ENCODE results near the gene FABP3.
"Not testable (repeated sequence)": the region's sequence is repeated elsewhere in the genome, so short reads cannot be mapped to it uniquely, and the experiment has no call there.

The FABP3 gene

GRCh38 chr1:31397360-31398095 lies 24.7 kb upstream of the FABP3 start:
- DNase-seq, result no peak

GRCh38 chr1:31396633-31397351 lies 23.9 kb upstream of the FABP3 start:
- no peak for DNase-seq

GRCh38 chr1:31394584-31395193 lies 21.8 kb upstream of the FABP3 start:
- DNase-seq, result peak; percentile 87 to 89

GRCh38 chr1:31393463-31393862 lies 20.6 kb upstream of the FABP3 start:
- no peak for DNase-seq

- DNase-seq, result no peak
Measured at GRCh38 chr1:31390071-31390470, 17.2 kb upstream of the FABP3 start.

GRCh38 chr1:31389616-31390015 lies 16.7 kb upstream of the FABP3 start:
- no peak for DNase-seq

GRCh38 chr1:31387612-31388011 lies 14.7 kb upstream of the FABP3 start:
- no peak for DNase-seq

GRCh38 chr1:31386576-31387243 lies 13.8 kb upstream of the FABP3 start:
- DNase-seq, result not testable (repeated sequence)

- DNase-seq, result no peak
Measured at GRCh38 chr1:31383967-31384366, 11.1 kb upstream of the FABP3 start.

- DNase-seq, result no peak
Measured at GRCh38 chr1:31382379-31382989, 9.6 kb upstream of the FABP3 start.

- DNase-seq, result no peak
Measured at GRCh38 chr1:31381394-31382294, 8.8 kb upstream of the FABP3 start.

- no peak for DNase-seq
Measured at GRCh38 chr1:31380181-31380580, 7.3 kb upstream of the FABP3 start.

- no peak for DNase-seq
Measured at GRCh38 chr1:31378001-31378400, 5.1 kb upstream of the FABP3 start.

GRCh38 chr1:31377364-31377863 lies 4.5 kb upstream of the FABP3 start:
- no peak for DNase-seq

- no peak for DNase-seq
Measured at GRCh38 chr1:31376375-31377134, 3.7 kb upstream of the FABP3 start.

- DNase-seq, result no peak
Measured at GRCh38 chr1:31374511-31375196, 1.8 kb upstream of the FABP3 start.

GRCh38 chr1:31373897-31374486 lies 1.1 kb upstream of the FABP3 start:
- no peak for DNase-seq

- DNase-seq, result no peak
Measured at GRCh38 chr1:31372751-31373055, 173 bp downstream of the FABP3 start.

- DNase-seq, result no peak
Measured at GRCh38 chr1:31372051-31372450, 825 bp downstream of the FABP3 start.

All from stimulated activated CD4-positive, alpha-beta T cell treated with anti-CD3 and anti-CD28 coated beads, Interleukin-2, amount 100 ng/mL, for 24 hours (primary cell).